PC-9 (cell line): ENCODE results near the gene MST1.

Source experiments
- CTCF ChIP-seq: fragments of 200-600 bp; sonication (generic); conservative IDR thresholded peaks from 2 replicates; pipeline ENCODE4 v1.6.1; 2017; ENCODE audit warnings: mixed run types, antibody characterized with exemption, mild to moderate bottlenecking, moderate library complexity
- EZH2 ChIP-seq: fragments of 200-600 bp; sonication (generic); IDR thresholded peaks from 2 replicates; pipeline ENCODE4 v1.8.0; 2017; ENCODE audit warnings: antibody characterized with exemption, low read depth

- no peak for TF ChIP-seq CTCF
- TF ChIP-seq EZH2: no peak
Measured at GRCh38 chr3:49649576-49649975, 39.7 kb downstream of the MST1 start.
